Mesenchymal stem cell (in vitro differentiated cells and primary cell): ENCODE data around the gene CLDN8.

Experiments used
- DNase-seq: peaks from one replicate; pipeline ENCODE4 v3.0.0-alpha.2; 2013
- H2AFZ ChIP-seq: one replicate; pipeline ENCODE4 v1.6.1; 2013; ENCODE audit warnings: low read depth, mild to moderate bottlenecking, control low read depth, inconsistent platforms, low read length, moderate library complexity
- H2AK5ac ChIP-seq: 2 replicates; pipeline ENCODE4 v1.6.1; 2013; ENCODE audit warnings: low read length, moderate library complexity, mild to moderate bottlenecking, inconsistent platforms; ENCODE audit not compliant: severe bottlenecking
- H2BK120ac ChIP-seq: one replicate; pipeline ENCODE4 v1.6.1; 2013; ENCODE audit warnings: low read depth, mild to moderate bottlenecking, inconsistent platforms, low read length, moderate library complexity
- H2BK12ac ChIP-seq, 2 experiments: one replicate each; pipeline ENCODE4 v1.6.1; 2013; ENCODE audit warnings: inconsistent platforms in 2 of 2, low read length in 2 of 2, mild to moderate bottlenecking in 2 of 2, moderate library complexity in 2 of 2, control low read depth in 1 of 2
- H2BK15ac ChIP-seq: one replicate; pipeline ENCODE4 v1.6.1; 2013; ENCODE audit warnings: mild to moderate bottlenecking, low read depth, inconsistent platforms; ENCODE audit not compliant: poor library complexity, severe bottlenecking
- H2BK5ac ChIP-seq: 2 replicates; pipeline ENCODE4 v1.6.1; 2013; ENCODE audit warnings: low read depth, mild to moderate bottlenecking, low read length, control low read depth, inconsistent platforms; ENCODE audit not compliant: poor library complexity, severe bottlenecking
- H3K14ac ChIP-seq, 2 experiments: one replicate each; pipeline ENCODE4 v1.6.1; 2013; ENCODE audit warnings: inconsistent platforms in 2 of 2, low read length in 2 of 2, control low read depth in 1 of 2, mild to moderate bottlenecking in 1 of 2, moderate library complexity in 1 of 2
- H3K18ac ChIP-seq, 2 experiments: one replicate each; pipeline ENCODE4 v1.6.1; 2013; ENCODE audit warnings: inconsistent platforms in 2 of 2, low read length in 2 of 2, control low read depth in 1 of 2, low read depth in 1 of 2, mild to moderate bottlenecking in 1 of 2
- H3K23ac ChIP-seq, 2 experiments: one replicate each; pipeline ENCODE4 v1.6.1; 2013; ENCODE audit warnings: inconsistent platforms in 2 of 2, low read length in 2 of 2, mild to moderate bottlenecking in 2 of 2, moderate library complexity in 2 of 2, control low read depth in 1 of 2
- H3K27ac ChIP-seq: 2 replicates; pipeline ENCODE4 v1.5.1; 2013; ENCODE audit warnings: mild to moderate bottlenecking, moderate library complexity, low read length, control low read depth, inconsistent platforms; ENCODE audit not compliant: poor library complexity, severe bottlenecking
- H3K27me3 ChIP-seq, 2 experiments: 2 replicates each; pipeline versions ENCODE4 v1.6.1 to v1.7.0; 2013; ENCODE audit warnings: low read length in 2 of 2, mild to moderate bottlenecking in 2 of 2, moderate library complexity in 2 of 2, control low read depth in 1 of 2, inconsistent platforms in 1 of 2; ENCODE audit not compliant: control insufficient read depth in 1 of 2, insufficient read depth in 1 of 2
- H3K36me3 ChIP-seq, 2 experiments: 2 replicates each; pipeline versions ENCODE4 v1.6.1 to v1.7.0; 2013; ENCODE audit warnings: low read length in 2 of 2, control low read depth in 1 of 2, inconsistent platforms in 1 of 2, low read depth in 1 of 2, mild to moderate bottlenecking in 1 of 2; ENCODE audit not compliant: insufficient read depth in 2 of 2, control insufficient read depth in 1 of 2
- H3K4ac ChIP-seq, 2 experiments: one replicate each; pipeline ENCODE4 v1.6.1; 2013; ENCODE audit warnings: inconsistent platforms in 2 of 2, low read length in 2 of 2, mild to moderate bottlenecking in 2 of 2, moderate library complexity in 2 of 2, control low read depth in 1 of 2, low read depth in 1 of 2
- H3K4me1 ChIP-seq: 2 replicates; pipeline ENCODE4 v1.6.1; 2013; ENCODE audit warnings: low read depth, low read length, control low read depth; ENCODE audit not compliant: control insufficient read depth, insufficient read depth
- H3K4me2 ChIP-seq: 2 replicates; pipeline ENCODE4 v1.6.1; 2013; ENCODE audit warnings: low read length, mild to moderate bottlenecking, inconsistent platforms; ENCODE audit not compliant: poor library complexity, severe bottlenecking
- H3K4me3 ChIP-seq, 2 experiments: 2 replicates each; pipeline versions ENCODE4 v1.5.1 to v1.7.0; 2013; ENCODE audit warnings: low read length in 2 of 2, mild to moderate bottlenecking in 2 of 2, control low read depth in 1 of 2, low read depth in 1 of 2; ENCODE audit not compliant: insufficient read depth in 1 of 2
- H3K79me1 ChIP-seq: replicated peaks from 2 replicates; pipeline ENCODE4 v1.6.1; 2013; ENCODE audit warnings: mild to moderate bottlenecking, control low read depth, low read length, inconsistent platforms; ENCODE audit not compliant: poor library complexity, severe bottlenecking
- H3K9ac ChIP-seq: 2 replicates; pipeline ENCODE4 v1.7.0; 2013; ENCODE audit warnings: mild to moderate bottlenecking, low read length, moderate library complexity
- H3K9me3 ChIP-seq: 2 replicates; pipeline ENCODE4 v1.7.0; 2013; ENCODE audit warnings: mild to moderate bottlenecking, low read length; ENCODE audit not compliant: control insufficient read depth
- H4K8ac ChIP-seq: one replicate; pipeline ENCODE4 v1.6.1; 2013; ENCODE audit warnings: inconsistent platforms, mild to moderate bottlenecking, low read length, moderate library complexity
- H4K91ac ChIP-seq: one replicate; pipeline ENCODE4 v1.6.1; 2013; ENCODE audit warnings: mild to moderate bottlenecking, low read length, inconsistent platforms
- WGBS: methylation state at CpG from one replicate; pipeline ENCODE4 v1.1.7; 2013; ENCODE audit warnings: mixed read lengths; 5-methylcytosine and 5-hydroxymethylcytosine counted together

The CLDN8 gene

GRCh38 chr21:30186242-30186641, 29.7 kb downstream of the CLDN8 start:
- Histone ChIP-seq H2BK15ac (no peak overlapping the region), H3K4ac (no peak overlapping the region), H3K4me2 (no peak overlapping the region), H4K91ac (no peak overlapping the region), H3K4me1 (no peaks in the 10 kb centered on the region), H3K36me3 (no peaks in the 10 kb centered on the region), H3K79me1 (no peaks in the 10 kb centered on the region), H2BK120ac (no peak overlapping the region), H3K27ac (no peak overlapping the region), H3K18ac (no peak overlapping the region), H4K8ac (no peak overlapping the region), H3K9me3 (no peaks in the 10 kb centered on the region), H2BK12ac (no peak overlapping the region), H2BK5ac (no peak overlapping the region), H2AFZ (no peak overlapping the region), H3K14ac (no peak overlapping the region), H3K23ac (no peak overlapping the region), H3K9ac (no peak overlapping the region), H3K4me3 (no peak overlapping the region), H2AK5ac (no peak overlapping the region), H3K27me3 (no peaks in the 10 kb centered on the region)
- no peak for DNase-seq
- 52% methylated on average over 1 of the region's 2 CpGs for WGBS

GRCh38 chr21:30168086-30168485, 47.8 kb downstream of the CLDN8 start:
- H2AK5ac ChIP-seq = no peak overlapping the region
- H3K27ac ChIP-seq = no peak overlapping the region
- no peak overlapping the region for H3K4me3 ChIP-seq
- no peak overlapping the region for H3K18ac ChIP-seq
- no peaks in the 10 kb centered on the region for H3K36me3 ChIP-seq
- no peak overlapping the region for H3K23ac ChIP-seq
- DNase-seq = no peak
- no peak overlapping the region for H3K4me2 ChIP-seq
- no peak overlapping the region for H2BK120ac ChIP-seq
- no peak overlapping the region for H2AFZ ChIP-seq
- no peaks in the 10 kb centered on the region for H3K27me3 ChIP-seq
- H3K79me1 ChIP-seq = no peaks in the 10 kb centered on the region
- no peak overlapping the region for H4K91ac ChIP-seq
- H3K9me3 ChIP-seq = no peaks in the 10 kb centered on the region
- no peak overlapping the region for H2BK15ac ChIP-seq
- H3K4ac ChIP-seq = no peak overlapping the region
- H3K9ac ChIP-seq = no peak overlapping the region
- H3K4me1 ChIP-seq = no peaks in the 10 kb centered on the region
- H4K8ac ChIP-seq = no peak overlapping the region
- H3K14ac ChIP-seq = no peak overlapping the region
- no peak overlapping the region for H2BK5ac ChIP-seq
- 94% methylated on average over 2 of the region's 3 CpGs for WGBS
- H2BK12ac ChIP-seq = no peak overlapping the region

- no peak within 1 kb of the TSS for H2AK5ac ChIP-seq
- no CpG with 5 or more reads among the region's 1 CpG for WGBS
Observed at GRCh38 chr21:30166705-30167104, 49.2 kb downstream of the CLDN8 start, which contains the start of gene CLDN17. Gene CLDN17 (minus strand): TSS chr21:30166805. CDS start chr21:30166617, 188 bp downstream.

DNA sequence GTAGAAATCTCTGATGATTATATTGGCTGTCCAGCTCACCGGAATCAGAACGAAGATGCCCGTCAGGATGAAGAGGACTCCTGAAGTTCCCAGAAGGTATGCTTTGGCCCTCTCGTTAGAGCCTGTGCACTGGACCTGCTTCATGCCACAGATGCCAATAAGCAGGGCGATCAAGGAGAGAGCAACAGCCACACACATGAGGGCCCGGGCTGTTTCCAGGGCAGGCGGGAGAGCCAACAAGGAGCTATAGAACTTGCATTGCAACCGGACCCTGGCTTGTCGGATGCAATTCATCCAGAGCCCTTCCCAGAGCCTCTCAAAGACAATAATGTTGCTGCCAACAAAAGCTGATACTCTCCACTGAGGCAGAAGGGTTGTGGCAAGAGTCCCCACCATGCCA, 49.7 kb downstream of the CLDN8 start:
- Histone ChIP-seq H3K14ac (no peak overlapping the region), H2BK15ac (no peak overlapping the region)
- WGBS = 88% methylated on average over 9 of the region's 9 CpGs

More at GRCh38 chr21:30166705-30167104, 49.2 kb downstream of the CLDN8 start, which contains the start of gene CLDN17:
- no peak within 1 kb of the TSS for H2BK12ac ChIP-seq
- no peaks in the 10 kb centered on the region for H3K27me3 ChIP-seq
- H3K18ac ChIP-seq = no peak within 1 kb of the TSS
- no peak within 1 kb of the TSS for H3K4me3 ChIP-seq
- no peak within 1 kb of the TSS for H3K23ac ChIP-seq
- no peaks in the 10 kb centered on the region for H3K4me1 ChIP-seq
- no peak for DNase-seq
- H3K79me1 ChIP-seq = no peaks in the 10 kb centered on the region
- H2BK120ac ChIP-seq = no peak within 1 kb of the TSS
- H3K4me2 ChIP-seq = no peak within 1 kb of the TSS
- no peak within 1 kb of the TSS for H2BK5ac ChIP-seq
- H2AFZ ChIP-seq = no peak within 1 kb of the TSS
- H4K8ac ChIP-seq = no peak within 1 kb of the TSS
- H3K4ac ChIP-seq = no peak within 1 kb of the TSS
- H3K9ac ChIP-seq = no peak within 1 kb of the TSS
- no peak within 1 kb of the TSS for H3K27ac ChIP-seq
- no peak within 1 kb of the TSS for H2BK15ac ChIP-seq
- H4K91ac ChIP-seq = no peak within 1 kb of the TSS
- no peaks in the 10 kb centered on the region for H3K9me3 ChIP-seq
- no peak within 1 kb of the TSS for H3K14ac ChIP-seq
- H3K36me3 ChIP-seq = no peaks in the 10 kb centered on the region

More for the DNA sequence above, 49.7 kb downstream of the CLDN8 start:
- Histone ChIP-seq H2AFZ (no peak overlapping the region), H3K36me3 (no peaks in the 10 kb centered on the region), H2BK12ac (no peak overlapping the region), H3K4me1 (no peaks in the 10 kb centered on the region), H3K27ac (no peak overlapping the region), H4K91ac (no peak overlapping the region), H2AK5ac (no peak overlapping the region), H3K4me3 (no peak overlapping the region), H3K18ac (no peak overlapping the region), H4K8ac (no peak overlapping the region), H3K4ac (no peak overlapping the region), H2BK5ac (no peak overlapping the region), H2BK120ac (no peak overlapping the region), H3K23ac (no peak overlapping the region), H3K27me3 (no peaks in the 10 kb centered on the region), H3K79me1 (no peaks in the 10 kb centered on the region), H3K4me2 (no peak overlapping the region), H3K9me3 (no peaks in the 10 kb centered on the region), H3K9ac (no peak overlapping the region)
- no peak for DNase-seq
